GM18507 (cell line): ENCODE measurements around the gene NOS3.

Source experiments
- DNase-seq: peaks from one replicate; pipeline ENCODE4 v3.0.0; 2011; ENCODE audit warnings: low read depth; ENCODE audit not compliant: insufficient read length; ENCODE audit errors: extremely low spot score
- FAIRE-seq: peaks from 2 replicates; lab custom pipeline; 2011; peaks lifted over from hg19 to GRCh38; lab: Jason Lieb, UNC

NOS3 gene

GRCh38 chr7:150990416-150991186, at the start of gene NOS3:
TSS of gene NOS3 (plus strand) at chr7:150991017. CDS start at chr7:150993804, 2,787 bp downstream.
- FAIRE-seq (no peak), DNase-seq (no peak)

- no peak for DNase-seq
- FAIRE-seq = no peak
Observed at GRCh38 chr7:150941351-150942000, 49.3 kb upstream of the NOS3 start.

GRCh38 chr7:150942001-150942590, 48.7 kb upstream of the NOS3 start:
- FAIRE-seq (no peak), DNase-seq (no peak)

DNA sequence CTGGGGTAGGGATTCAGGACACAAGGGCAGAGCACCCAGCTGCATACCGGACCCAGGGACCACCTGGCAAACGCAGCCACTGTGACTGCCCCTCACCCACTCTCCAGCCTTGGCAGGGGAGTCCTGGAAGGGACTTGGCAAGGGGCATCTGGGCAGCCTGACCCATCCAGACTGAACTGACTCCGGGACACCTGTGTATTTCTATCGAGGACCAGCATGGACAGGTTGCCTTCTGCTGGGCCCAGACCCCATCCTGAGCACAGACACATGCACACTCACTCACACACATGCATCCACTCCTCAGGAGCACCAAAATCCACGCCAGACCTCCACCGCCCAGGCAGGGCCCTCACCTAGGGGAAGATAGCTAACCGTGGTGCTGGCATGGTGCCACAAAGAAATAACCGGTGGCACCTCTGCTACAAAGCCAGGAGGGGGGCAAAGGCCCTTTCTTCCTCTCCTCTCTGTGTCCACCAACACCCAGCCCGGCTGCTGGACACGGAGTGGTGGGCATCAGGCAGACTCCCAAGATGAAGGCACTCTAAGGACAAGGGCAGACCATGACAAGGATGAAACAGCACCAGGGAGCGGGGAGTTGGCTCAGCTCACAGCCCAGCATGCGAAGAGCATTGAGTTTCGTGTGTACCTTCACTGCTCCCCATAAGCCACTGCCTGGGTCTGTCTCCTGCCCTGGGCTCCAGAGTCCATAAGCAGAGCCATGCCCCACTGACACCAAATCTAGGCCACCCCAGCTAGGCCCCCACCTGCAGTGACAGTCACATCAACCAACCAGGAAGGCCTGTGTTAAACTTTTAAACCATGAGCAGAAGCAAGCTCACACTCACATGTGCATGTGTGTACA, 48.0 kb upstream of the NOS3 start:
- no peak for FAIRE-seq
- DNase-seq = no peak

- FAIRE-seq (no peak), DNase-seq (no peak)
Observed at GRCh38 chr7:150943453-150943814, 47.4 kb upstream of the NOS3 start.

GRCh38 chr7:150944066-150945042, 46.5 kb upstream of the NOS3 start:
- DNase-seq (no peak), FAIRE-seq (no peak)

- DNase-seq (no peak), FAIRE-seq (no peak)
Observed at GRCh38 chr7:150945171-150945852, 45.5 kb upstream of the NOS3 start.

DNA sequence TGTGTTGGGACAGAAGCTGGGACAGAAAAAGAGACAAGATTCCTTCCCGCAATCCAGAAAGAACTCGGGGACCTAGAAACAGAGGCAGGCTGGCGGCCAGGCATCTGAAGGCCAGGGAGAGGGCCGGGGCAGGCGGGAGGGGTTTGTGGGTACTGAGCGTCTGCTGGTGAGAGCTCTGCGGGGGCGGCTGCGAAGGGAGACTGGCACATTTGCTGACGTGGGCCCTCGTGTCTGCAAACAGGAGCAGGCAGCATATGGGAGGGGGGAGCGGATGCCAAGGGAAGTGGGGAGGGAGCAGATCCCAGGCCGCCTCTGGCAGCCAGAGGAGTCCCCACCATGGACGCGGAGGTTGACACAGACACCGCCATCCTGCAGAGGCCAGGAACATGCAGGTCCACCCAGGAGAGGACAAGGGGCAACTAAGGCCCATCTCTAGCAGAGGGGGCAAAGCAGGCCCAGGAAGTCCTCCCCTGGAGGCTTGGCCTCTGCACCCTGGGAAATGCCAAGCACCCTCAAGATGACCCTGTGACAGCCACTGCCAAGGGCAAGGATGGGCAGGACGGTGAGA, 44.9 kb upstream of the NOS3 start:
- FAIRE-seq (no peak), DNase-seq (no peak)

DNA sequence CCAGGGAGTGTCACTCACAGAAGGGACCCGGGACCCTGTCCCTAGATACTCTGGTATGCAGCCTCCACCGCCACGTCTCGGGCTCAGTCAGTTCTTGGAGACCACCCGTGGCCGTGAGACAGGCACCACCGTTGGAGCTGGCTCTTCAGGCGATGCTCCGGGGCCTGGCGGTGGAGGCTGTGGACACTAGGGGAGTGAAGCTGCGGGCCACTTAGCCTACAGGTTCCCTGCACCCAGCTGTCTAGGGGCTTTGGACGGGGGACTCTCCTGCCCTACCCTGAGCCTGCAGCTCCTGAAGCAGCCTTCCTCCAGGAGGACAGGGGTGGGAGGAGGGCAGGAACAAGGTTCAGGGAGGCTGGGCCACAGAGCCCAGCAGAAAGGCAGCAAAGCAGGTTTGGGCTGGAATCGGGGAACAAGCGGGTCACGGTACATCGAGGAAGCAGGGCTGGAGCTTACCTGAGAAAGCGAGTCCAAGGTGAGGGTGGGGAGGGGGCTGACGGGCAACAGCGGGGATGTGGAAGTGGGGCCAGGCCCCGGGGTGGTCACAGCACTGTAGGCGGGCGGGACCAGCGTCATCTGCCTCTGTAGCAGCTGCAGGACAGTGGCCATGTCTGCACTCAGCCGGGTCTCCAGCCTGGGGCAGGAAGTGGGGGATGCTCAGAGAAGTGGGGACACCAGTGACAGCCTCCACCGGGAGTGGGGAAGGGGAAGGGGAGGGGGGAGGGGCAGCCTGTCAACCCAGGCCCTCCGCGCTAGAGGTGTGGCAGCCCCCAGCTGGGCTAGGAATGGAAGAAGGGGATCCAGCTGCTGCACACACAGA, 44.2 kb upstream of the NOS3 start:
- DNase-seq (no peak), FAIRE-seq (no peak)

- DNase-seq = no peak
- FAIRE-seq = no peak
Observed at GRCh38 chr7:150947241-150947745, 43.5 kb upstream of the NOS3 start.

- FAIRE-seq (no peak), DNase-seq (no peak)
Observed at GRCh38 chr7:150947761-150948651, 42.8 kb upstream of the NOS3 start.

GRCh38 chr7:150948791-150949251, 42.0 kb upstream of the NOS3 start:
- no peak for FAIRE-seq
- no peak for DNase-seq

DNA sequence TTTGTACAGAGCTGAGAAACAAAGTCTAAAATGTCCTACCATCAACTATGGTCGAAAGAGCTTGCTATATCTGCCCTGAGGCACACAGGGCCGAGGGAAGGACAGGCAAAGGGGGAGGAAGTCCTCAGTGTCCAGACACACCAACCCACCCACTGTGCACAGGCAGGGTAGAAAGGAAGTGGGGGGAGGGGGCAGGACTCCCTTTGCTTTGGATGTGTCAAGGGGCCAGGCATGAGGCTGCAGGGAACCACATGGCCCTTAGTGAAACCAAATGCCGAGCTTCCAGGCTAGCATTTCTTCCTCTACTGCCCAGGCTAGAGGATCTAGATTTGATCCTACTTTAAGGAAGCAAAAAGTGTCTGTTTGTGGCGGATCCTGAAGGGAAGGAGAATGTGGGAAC, 41.3 kb upstream of the NOS3 start:
- no peak for DNase-seq
- no peak for FAIRE-seq

DNA sequence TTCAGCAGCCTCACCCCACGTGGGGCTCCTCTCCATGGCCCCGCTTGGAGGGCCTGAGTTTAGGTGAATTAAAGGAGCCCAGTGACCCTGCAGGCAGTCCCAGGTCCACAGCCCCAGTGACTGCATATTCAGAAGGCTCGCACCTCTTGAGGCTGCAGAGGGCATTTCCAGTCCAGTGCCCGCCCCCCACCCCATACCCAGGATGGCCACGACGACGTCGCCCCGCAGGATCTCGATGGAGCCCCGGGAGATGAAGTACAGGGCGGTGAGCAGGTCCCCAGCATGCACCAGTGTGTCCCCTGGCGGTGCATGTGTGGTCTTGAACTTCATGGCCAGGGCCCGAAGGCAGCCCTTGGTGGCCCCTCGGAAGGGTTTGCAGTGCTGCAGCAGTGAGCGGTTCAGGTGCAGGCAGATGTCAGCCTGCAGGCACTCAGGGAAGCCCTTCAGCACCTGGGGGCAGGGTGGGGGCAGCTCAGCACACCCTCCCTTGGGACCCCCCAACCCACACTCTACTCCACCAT, 40.8 kb upstream of the NOS3 start:
- DNase-seq (no peak), FAIRE-seq (no peak)

GRCh38 chr7:150950496-150951180, 40.2 kb upstream of the NOS3 start:
- no peak for DNase-seq
- no peak for FAIRE-seq
